Vagina (tissue), 2 donors: ENCODE data around the gene SLC6A8. TPM values are rescaled to one million over a fixed set of nuclear protein-coding genes. Genes with fewer than 3 reads are reported as not detected.

ENCODE experiments used
- DNase-seq, 2 donors: peaks; one replicate each; pipeline ENCODE4 v3.0.0-alpha.2; 2017; ENCODE audit errors: extremely low spot score in 2 of 2
- H3K27ac ChIP-seq: fragments of 200-600 bp; sonication (generic); one replicate; pipeline ENCODE4 v1.5.1; 2019
- H3K27me3 ChIP-seq: fragments of 200-600 bp; sonication (generic); one replicate; pipeline ENCODE4 v1.5.1; 2019
- H3K36me3 ChIP-seq, 2 donors: fragments of 200-600 bp; sonication (generic); one replicate each; pipeline ENCODE4 v1.5.1; 2017 to 2019
- H3K4me1 ChIP-seq: fragments of 200-600 bp; sonication (generic); one replicate; pipeline ENCODE4 v1.5.1; 2019
- H3K4me3 ChIP-seq, 2 donors: fragments of 200-600 bp; sonication (generic); 1 replicate in 1 of 2; 2 replicates in 1 of 2; pipeline ENCODE4 v1.5.1; 2016 to 2019
- H3K9me3 ChIP-seq: fragments of 200-600 bp; sonication (generic); one replicate; pipeline ENCODE4 v1.5.1; 2019
- POLR2A ChIP-seq, 2 donors: fragments of 450-650 bp; IDR thresholded peaks; one replicate each; pipeline ENCODE4 v1.6.1; 2017; ENCODE audit warnings: antibody characterized with exemption in 2 of 2, mild to moderate bottlenecking in 2 of 2, moderate library complexity in 2 of 2
- POLR2AphosphoS5 ChIP-seq, 2 donors: sonication (generic); formaldehyde crosslinking; IDR thresholded peaks; one replicate each; pipeline ENCODE4 v1.9.0; 2017; ENCODE audit warnings: antibody characterized with exemption in 2 of 2, mild to moderate bottlenecking in 2 of 2, low read depth in 1 of 2; ENCODE audit not compliant: insufficient read depth in 1 of 2
- intact Hi-C: fragments of 100-400 bp; cut with DNase I; formaldehyde crosslinking; loops from one replicate; pipeline ENCODE4 v1.15.1; 2023
- total RNA-seq: library from RNA; depleted of rRNA; stranded (reverse); fragments of >200 nt; gene quantifications from one replicate; pipeline ENCODE4 v1.2.3, GENCODE V29; 2016
- TF ChIP-seq, protein P1 (sequence below), 3 experiments: fragments of 450-650 bp in 2 of 3; fragments of 200-600 bp in 1 of 3; sonication (generic) in 1 of 3; IDR thresholded peaks; one replicate each; pipeline ENCODE4 v1.5.1; 2017 to 2019; ENCODE audit warnings: antibody characterized with exemption in 3 of 3, mild to moderate bottlenecking in 2 of 3, moderate library complexity in 2 of 3

SLC6A8 gene
- total RNA-seq, 1 donor from 2014 or later: 29.2 TPM

DNA sequence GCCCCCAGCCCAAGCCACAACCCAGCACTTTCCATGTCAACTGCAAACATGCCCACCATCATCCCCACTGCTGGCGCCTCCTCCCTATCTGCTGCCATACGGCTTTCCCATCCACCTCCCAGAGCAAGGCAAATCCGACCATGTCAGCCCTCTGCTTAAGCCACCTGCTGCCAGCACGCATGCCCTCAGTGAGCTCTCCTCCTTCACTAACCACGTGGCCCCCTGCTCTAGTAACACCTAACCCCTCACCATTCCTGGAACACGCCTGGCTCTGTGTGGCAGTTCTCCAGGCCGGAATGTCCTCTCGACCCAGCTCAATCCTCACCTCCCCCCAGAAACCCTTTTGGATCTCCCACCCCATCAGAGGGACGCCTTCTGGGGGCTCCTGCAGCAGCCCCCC is 19.1 kb downstream of the SLC6A8 start:
- intact Hi-C loops: no loop called here
- no peaks in the 10 kb centered on the region for H3K27me3 ChIP-seq
- no peak overlapping the region for H3K4me3 ChIP-seq
- TF ChIP-seq POLR2AphosphoS5 (IDR thresholded peaks at IDR 0.05; ENCODE audit: insufficient read depth in 1 of 2, low read depth in 1 of 2): no peak
- TF ChIP-seq POLR2A (IDR thresholded peaks at IDR 0.05): no peak
- TF ChIP-seq, protein P1, sequence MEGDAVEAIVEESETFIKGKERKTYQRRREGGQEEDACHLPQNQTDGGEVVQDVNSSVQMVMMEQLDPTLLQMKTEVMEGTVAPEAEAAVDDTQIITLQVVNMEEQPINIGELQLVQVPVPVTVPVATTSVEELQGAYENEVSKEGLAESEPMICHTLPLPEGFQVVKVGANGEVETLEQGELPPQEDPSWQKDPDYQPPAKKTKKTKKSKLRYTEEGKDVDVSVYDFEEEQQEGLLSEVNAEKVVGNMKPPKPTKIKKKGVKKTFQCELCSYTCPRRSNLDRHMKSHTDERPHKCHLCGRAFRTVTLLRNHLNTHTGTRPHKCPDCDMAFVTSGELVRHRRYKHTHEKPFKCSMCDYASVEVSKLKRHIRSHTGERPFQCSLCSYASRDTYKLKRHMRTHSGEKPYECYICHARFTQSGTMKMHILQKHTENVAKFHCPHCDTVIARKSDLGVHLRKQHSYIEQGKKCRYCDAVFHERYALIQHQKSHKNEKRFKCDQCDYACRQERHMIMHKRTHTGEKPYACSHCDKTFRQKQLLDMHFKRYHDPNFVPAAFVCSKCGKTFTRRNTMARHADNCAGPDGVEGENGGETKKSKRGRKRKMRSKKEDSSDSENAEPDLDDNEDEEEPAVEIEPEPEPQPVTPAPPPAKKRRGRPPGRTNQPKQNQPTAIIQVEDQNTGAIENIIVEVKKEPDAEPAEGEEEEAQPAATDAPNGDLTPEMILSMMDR (IDR thresholded peaks at IDR 0.05): no peak
- no peaks in the 10 kb centered on the region for H3K4me1 ChIP-seq
- no peaks in the 10 kb centered on the region for H3K9me3 ChIP-seq
- peaks cover 0 to 8% of the 10 kb centered on the region in 2 donors for H3K36me3 ChIP-seq
- DNase-seq: no peak
- no peak overlapping the region for H3K27ac ChIP-seq

DNA sequence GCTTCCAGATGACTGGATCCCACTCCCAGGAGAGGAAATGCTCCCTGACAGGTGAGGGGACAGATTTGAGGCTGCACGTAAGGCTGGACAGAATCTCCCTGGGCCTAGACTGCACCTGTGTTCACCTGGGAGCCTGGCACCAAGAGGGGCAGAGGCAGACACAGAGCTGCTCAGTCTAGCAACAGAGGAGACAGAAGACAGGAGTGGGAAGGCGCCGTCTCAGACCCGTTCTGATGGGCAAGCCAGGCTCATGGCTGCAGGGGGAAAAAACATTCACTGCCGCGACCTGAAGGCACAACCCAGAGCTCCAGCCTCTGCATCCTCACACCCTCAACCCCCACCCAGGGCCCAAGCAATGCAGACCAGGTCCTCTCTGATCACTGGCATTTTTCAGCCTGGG is 19.7 kb downstream of the SLC6A8 start:
- TF ChIP-seq, protein P1 (IDR thresholded peaks at IDR 0.05): no peak
- TF ChIP-seq POLR2A (IDR thresholded peaks at IDR 0.05) (no peak), POLR2AphosphoS5 (IDR thresholded peaks at IDR 0.05; ENCODE audit: insufficient read depth in 1 of 2, low read depth in 1 of 2) (no peak)
- H3K9me3 ChIP-seq: no peaks in the 10 kb centered on the region
- H3K4me3 ChIP-seq: no peak overlapping the region
- no peak overlapping the region for H3K27ac ChIP-seq
- no peak for DNase-seq
- H3K36me3 ChIP-seq: peaks cover 0 to 8% of the 10 kb centered on the region in 2 donors
- intact Hi-C loops: no loop called here
- H3K27me3 ChIP-seq: no peaks in the 10 kb centered on the region
- no peaks in the 10 kb centered on the region for H3K4me1 ChIP-seq

DNA sequence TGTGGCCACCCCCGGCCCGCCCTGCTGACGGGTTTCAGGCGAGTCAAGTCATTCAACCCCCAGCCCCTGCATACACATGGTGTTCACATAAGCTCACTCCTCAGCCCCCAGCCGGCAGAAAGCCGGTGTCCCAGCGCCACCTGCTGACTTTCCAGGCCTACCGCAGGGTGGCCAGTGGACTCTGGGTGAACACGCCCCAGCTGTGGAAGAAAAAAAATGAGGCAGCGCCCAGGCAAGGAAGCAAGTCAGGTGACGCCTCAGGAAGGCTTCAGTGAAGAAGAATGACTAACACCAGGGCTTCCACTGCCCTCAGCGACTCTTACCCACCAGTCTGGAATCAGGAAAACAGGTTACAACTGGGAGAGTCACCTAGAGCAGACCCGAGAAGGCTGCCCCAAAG is 20.7 kb downstream of the SLC6A8 start:
- Histone ChIP-seq H3K9me3 (no peaks in the 10 kb centered on the region), H3K4me3 (no peak overlapping the region), H3K27ac (peak overlapping the region; percentile 42), H3K36me3 (peaks cover 0 to 13% of the 10 kb centered on the region in 2 donors), H3K27me3 (no peaks in the 10 kb centered on the region), H3K4me1 (no peaks in the 10 kb centered on the region)
- TF ChIP-seq, protein P1 (IDR thresholded peaks at IDR 0.05): peak in 2 of 3 experiments; percentile 28 to 30
- TF ChIP-seq POLR2AphosphoS5 (IDR thresholded peaks at IDR 0.05; ENCODE audit: insufficient read depth in 1 of 2, low read depth in 1 of 2): no peak
- intact Hi-C loops: no loop called here
- no peak for DNase-seq

DNA sequence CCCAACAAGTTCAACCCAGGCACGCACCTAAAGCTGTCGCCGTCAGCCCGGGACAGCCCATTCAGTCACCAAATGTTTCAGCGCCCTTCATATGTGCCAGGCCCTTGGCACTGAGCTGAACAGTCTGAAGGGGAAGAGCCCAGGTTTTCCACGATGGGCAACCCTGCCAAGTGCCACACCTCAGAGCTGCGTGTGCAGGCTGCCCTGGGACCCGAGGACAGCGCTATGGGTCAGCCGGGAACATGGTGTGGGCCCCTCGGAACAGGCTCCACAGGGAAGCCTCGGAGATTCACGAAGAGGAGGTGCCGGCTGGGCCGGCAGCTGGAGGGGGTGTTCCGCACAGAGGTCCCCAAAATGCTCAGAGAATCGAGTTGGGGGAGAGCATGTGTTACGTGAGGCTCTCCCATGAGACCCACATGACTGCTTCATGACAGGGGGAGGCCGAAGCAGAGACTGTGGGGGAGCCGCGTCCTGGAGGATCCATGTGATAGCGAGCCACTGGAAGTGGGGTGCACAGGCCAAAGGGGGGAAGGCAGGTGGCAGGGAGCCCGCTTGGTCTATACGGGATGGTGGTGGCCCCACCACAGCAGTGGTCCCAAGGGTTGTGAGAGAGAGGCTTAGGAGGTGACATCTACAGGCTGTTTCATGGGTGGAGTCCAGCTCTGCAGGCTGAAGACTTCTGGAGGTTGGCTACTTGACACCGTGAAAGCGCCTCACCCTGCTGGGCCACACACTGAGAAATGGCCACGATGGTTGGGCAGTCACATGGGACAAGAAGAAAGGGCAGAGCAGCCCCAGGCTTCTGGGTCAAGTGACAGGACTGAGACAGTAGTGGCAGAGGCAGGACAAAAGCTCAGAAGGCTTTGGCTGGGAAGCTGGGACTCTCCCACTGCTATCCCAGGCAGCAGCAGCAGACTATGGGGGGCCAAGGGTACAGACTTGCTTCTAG is 22.3 kb downstream of the SLC6A8 start:
- no peak overlapping the region for H3K27ac ChIP-seq
- H3K36me3 ChIP-seq: peaks cover 0 to 20% of the 10 kb centered on the region in 2 donors
- intact Hi-C loops: no loop called here
- no peak for DNase-seq
- no peaks in the 10 kb centered on the region for H3K9me3 ChIP-seq
- TF ChIP-seq POLR2AphosphoS5 (IDR thresholded peaks at IDR 0.05; ENCODE audit: insufficient read depth in 1 of 2, low read depth in 1 of 2) (no peak), POLR2A (IDR thresholded peaks at IDR 0.05) (no peak)
- TF ChIP-seq, protein P1 (IDR thresholded peaks at IDR 0.05): no peak
- no peak overlapping the region for H3K4me3 ChIP-seq
- no peaks in the 10 kb centered on the region for H3K27me3 ChIP-seq
- H3K4me1 ChIP-seq: no peaks in the 10 kb centered on the region

DNA sequence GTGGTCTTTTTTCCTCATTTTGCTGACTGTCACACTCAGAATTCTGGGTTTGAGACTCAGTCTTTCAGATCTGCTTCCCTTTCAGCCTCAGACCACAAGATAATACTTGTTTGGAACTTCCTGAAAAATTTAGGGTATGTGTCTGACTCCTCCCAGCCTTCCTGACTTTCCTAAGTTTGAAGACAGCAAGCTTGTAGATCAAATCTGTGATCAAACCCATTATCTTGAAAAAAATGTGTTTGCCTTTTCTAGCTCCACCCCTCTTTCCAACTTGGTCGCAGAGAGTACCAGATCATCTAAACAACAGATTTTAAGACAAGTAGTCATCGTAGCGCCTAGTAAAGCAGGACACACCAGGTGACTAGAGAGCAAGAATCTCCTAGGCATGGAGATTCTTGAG is 26.5 kb downstream of the SLC6A8 start:
- TF ChIP-seq, protein P1 (IDR thresholded peaks at IDR 0.05): no peak
- TF ChIP-seq POLR2AphosphoS5 (IDR thresholded peaks at IDR 0.05; ENCODE audit: insufficient read depth in 1 of 2, low read depth in 1 of 2): no peak
- Histone ChIP-seq H3K36me3 (peaks cover 0 to 33% of the 10 kb centered on the region in 2 donors), H3K27ac (no peak overlapping the region)

More for the DNA sequence above, 26.5 kb downstream of the SLC6A8 start:
- Histone ChIP-seq H3K27me3 (no peaks in the 10 kb centered on the region), H3K9me3 (no peaks in the 10 kb centered on the region), H3K4me1 (no peaks in the 10 kb centered on the region), H3K4me3 (no peak overlapping the region)
- no peak for DNase-seq
- intact Hi-C loops: no loop called here
